Progenitor cell of endocrine pancreas (in vitro differentiated cells): ENCODE data around the gene TRIM63. TPM values are rescaled to one million over a fixed set of nuclear protein-coding genes. Genes with fewer than 3 reads are reported as not detected.

Experiments
- DNase-seq: peaks from one replicate; pipeline ENCODE4 v3.0.0; 2021; ENCODE audit warnings: low spot score; ENCODE audit not compliant: unreplicated experiment
- H3K27ac Mint-ChIP-seq: 2 replicates; pipeline ENCODE4 v1.8.0; 2021; ENCODE audit warnings: mild to moderate bottlenecking, moderate library complexity, mixed read lengths
- H3K27me3 Mint-ChIP-seq: 2 replicates; pipeline ENCODE4 v1.8.0; 2021; ENCODE audit warnings: mixed read lengths
- H3K36me3 Mint-ChIP-seq: 2 replicates; pipeline ENCODE4 v1.8.0; 2022; ENCODE audit warnings: mixed read lengths; ENCODE audit not compliant: insufficient read depth
- H3K4me1 Mint-ChIP-seq: 2 replicates; pipeline ENCODE4 v1.8.0; 2021; ENCODE audit warnings: low read depth, mixed read lengths
- H3K4me3 Mint-ChIP-seq: 2 replicates; pipeline ENCODE4 v1.8.0; 2021; ENCODE audit warnings: low read depth, mild to moderate bottlenecking, moderate library complexity, mixed read lengths
- H3K9me3 Mint-ChIP-seq: 2 replicates; pipeline ENCODE4 v1.8.0; 2021; ENCODE audit warnings: low read depth, mixed read lengths
- total RNA-seq: library from RNA; stranded (reverse); gene quantifications from 2 replicates; pipeline ENCODE4 v1.2.1, GENCODE V29; 2021
- TF ChIP-seq, protein P1 (sequence below): fragments of 200-600 bp; sonication (generic); IDR thresholded peaks from one replicate; pipeline ENCODE4 v1.5.0; 2021; ENCODE audit warnings: antibody characterized with exemption, mild to moderate bottlenecking; ENCODE audit not compliant: unreplicated experiment

Gene TRIM63
- total RNA-seq, 1 donor from 2014 or later = not detected

DNA sequence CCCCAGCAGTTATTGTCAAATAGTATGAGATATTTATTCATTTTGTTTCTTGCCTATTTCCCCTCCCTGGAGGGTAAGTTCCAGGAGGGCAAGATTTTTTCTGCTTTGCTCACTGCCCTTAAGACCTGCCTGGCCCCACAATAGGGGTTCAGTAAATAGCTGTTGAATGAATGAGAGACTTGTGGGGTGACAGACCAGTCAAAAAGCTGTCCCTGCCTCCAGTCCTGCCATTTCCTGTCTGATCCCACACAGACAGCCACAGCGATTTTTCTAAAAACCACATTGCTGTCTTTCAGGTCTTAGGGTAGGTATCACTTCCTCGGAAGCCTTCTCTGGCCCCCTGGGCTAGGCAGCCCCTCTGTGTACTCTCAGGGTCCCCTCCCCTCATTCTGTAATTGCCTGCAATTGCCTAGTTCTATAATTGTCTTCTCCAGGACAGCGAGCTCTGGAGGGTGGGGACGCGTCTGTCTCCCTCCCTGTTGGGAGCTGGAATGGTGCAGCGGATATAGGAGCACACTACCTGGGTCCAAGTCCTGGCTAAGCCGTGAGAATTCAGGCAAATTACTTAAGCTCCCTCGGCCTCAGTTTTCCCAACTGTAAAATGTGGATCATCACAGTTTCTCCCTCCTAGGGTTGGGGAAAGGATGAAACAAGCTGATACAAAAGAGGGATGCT lies 47.7 kb downstream of the TRIM63 start:
- H3K36me3 Mint-ChIP-seq = no peaks in the 10 kb centered on the region
- no peaks in the 10 kb centered on the region for H3K9me3 Mint-ChIP-seq
- peaks cover 7% of the 10 kb centered on the region for H3K27me3 Mint-ChIP-seq
- H3K4me1 Mint-ChIP-seq = peaks cover 9% of the 10 kb centered on the region
- DNase-seq = no peak
- no peak overlapping the region for H3K27ac Mint-ChIP-seq
- TF ChIP-seq, protein P1, sequence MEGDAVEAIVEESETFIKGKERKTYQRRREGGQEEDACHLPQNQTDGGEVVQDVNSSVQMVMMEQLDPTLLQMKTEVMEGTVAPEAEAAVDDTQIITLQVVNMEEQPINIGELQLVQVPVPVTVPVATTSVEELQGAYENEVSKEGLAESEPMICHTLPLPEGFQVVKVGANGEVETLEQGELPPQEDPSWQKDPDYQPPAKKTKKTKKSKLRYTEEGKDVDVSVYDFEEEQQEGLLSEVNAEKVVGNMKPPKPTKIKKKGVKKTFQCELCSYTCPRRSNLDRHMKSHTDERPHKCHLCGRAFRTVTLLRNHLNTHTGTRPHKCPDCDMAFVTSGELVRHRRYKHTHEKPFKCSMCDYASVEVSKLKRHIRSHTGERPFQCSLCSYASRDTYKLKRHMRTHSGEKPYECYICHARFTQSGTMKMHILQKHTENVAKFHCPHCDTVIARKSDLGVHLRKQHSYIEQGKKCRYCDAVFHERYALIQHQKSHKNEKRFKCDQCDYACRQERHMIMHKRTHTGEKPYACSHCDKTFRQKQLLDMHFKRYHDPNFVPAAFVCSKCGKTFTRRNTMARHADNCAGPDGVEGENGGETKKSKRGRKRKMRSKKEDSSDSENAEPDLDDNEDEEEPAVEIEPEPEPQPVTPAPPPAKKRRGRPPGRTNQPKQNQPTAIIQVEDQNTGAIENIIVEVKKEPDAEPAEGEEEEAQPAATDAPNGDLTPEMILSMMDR = no peak
- no peak overlapping the region for H3K4me3 Mint-ChIP-seq

DNA sequence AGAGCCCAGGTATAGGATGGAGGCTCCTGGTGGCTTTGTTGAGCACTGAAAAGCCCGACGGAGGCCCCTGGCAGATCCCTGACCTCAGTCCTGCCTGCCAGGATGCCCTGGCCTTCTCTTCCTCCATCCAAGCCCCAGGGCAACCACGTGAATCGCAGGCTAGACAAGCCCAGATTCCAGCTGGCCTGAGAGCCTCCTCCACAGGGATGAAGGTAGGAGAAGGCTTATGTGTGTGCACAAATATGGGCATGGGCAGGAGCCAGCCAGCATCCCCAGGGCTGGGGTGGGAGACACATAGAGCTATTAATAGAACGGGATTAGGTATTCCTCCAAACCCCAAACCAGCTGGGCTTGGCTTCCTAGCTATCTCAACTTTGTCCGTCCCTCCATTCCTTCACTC lies 49.8 kb downstream of the TRIM63 start:
- H3K4me3 Mint-ChIP-seq = no peak overlapping the region
- H3K27me3 Mint-ChIP-seq = peaks cover 7% of the 10 kb centered on the region
- no peaks in the 10 kb centered on the region for H3K36me3 Mint-ChIP-seq
- peaks cover 13% of the 10 kb centered on the region for H3K4me1 Mint-ChIP-seq
- no peak for DNase-seq
- no peaks in the 10 kb centered on the region for H3K9me3 Mint-ChIP-seq
- H3K27ac Mint-ChIP-seq = no peak overlapping the region
- TF ChIP-seq, protein P1 = no peak

DNA sequence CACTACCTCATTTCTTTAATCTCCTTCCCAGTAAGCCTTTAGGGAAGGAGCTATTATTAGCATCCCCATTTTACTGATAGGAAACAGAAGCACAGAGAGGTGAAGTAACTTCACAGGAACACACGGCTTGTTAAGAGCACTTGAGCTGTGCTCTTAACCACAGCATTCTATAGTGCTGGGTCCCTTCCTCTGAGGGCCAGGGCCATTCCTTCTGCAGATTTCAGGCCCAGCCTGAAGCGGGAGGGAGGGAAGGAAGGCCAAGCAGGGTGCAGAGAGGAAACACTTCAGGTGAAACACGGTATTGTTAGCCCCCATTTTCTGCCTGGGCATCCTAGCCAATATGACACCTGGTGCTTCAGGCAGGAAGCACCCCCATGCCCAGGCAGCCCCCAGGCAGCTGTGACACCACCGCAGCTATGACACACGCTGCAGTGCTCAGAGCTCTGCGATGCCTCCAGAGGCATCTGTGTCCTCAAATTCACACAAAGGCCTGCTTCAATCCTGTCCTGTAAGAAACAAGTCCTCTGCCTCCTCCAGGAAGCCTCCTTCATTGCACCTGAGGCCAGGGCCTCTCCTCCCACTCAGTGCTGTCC lies 50.4 kb downstream of the TRIM63 start:
- no peaks in the 10 kb centered on the region for H3K9me3 Mint-ChIP-seq
- H3K36me3 Mint-ChIP-seq = no peaks in the 10 kb centered on the region
- H3K4me3 Mint-ChIP-seq = no peak overlapping the region
- H3K4me1 Mint-ChIP-seq = peaks cover 16% of the 10 kb centered on the region
- TF ChIP-seq, protein P1 = no peak
- no peak for DNase-seq
- peaks cover 7% of the 10 kb centered on the region for H3K27me3 Mint-ChIP-seq
- no peak overlapping the region for H3K27ac Mint-ChIP-seq

DNA sequence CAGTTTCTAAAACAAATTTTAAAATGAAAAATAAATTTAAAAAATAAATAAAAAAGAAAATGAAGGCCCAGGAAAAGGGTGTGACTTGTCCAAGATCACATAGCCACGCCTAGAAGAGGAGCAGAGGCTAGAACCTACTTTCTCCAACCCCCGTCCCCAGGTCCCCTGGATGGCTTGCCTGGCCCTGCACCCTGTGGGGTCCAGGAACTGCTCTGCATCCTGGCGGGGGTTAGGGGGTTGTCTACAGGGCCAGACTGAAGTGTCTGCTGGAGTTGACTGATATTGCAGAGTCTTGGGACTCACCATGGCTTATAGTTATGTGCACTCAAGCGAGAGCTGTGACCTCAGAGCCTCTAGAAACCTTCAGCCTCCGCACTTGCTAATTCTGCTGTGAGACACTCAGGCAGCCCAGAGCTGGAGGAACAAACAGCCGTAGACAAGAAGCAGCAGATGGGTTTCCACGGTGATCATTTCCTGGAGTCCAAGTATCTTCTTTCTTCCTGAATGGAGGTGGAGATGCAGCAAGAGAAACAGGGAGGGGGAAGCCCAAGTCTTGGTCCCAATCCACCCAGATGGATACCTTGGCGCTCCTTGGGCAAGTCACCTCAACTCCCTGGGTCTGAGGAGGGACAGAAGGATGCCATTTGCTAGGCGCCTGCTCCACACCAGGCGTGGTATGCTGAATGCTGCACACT lies 51.0 kb downstream of the TRIM63 start:
- TF ChIP-seq, protein P1 = no peak
- DNase-seq = no peak
- H3K4me1 Mint-ChIP-seq = peaks cover 11% of the 10 kb centered on the region
- no peaks in the 10 kb centered on the region for H3K36me3 Mint-ChIP-seq
- no peak overlapping the region for H3K27ac Mint-ChIP-seq
- peaks cover 7% of the 10 kb centered on the region for H3K27me3 Mint-ChIP-seq
- H3K9me3 Mint-ChIP-seq = no peaks in the 10 kb centered on the region
- H3K4me3 Mint-ChIP-seq = no peak overlapping the region

DNA sequence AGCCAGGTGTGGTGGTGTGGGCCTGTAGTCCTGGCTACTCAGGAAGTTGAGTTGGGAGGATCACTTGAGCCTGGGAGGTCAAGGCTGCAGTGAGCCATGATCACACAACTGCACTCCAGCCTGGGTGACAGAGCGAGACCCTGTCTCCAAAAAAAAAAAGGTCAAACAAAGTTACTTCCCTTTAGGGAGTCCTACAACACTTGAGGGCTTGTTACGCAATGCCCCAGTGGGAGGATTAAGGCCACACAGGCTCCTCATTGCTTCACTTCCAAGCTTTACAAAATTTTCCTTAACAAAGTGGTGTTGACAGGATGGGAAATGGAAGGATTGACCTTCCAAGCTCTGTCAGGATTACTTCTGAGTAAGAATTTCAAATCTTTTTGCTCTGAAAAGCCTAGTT lies 52.1 kb downstream of the TRIM63 start:
- Mint-ChIP-seq H3K27me3 (peaks cover 7% of the 10 kb centered on the region), H3K9me3 (no peaks in the 10 kb centered on the region)

More for the DNA sequence above, 52.1 kb downstream of the TRIM63 start:
- Mint-ChIP-seq H3K4me3 (no peak overlapping the region), H3K36me3 (no peaks in the 10 kb centered on the region), H3K4me1 (peaks cover 11% of the 10 kb centered on the region), H3K27ac (no peak overlapping the region)
- DNase-seq = no peak
- TF ChIP-seq, protein P1 = no peak
